ENCODE results near the gene MRPL46.

MRPL46 gene

DNA sequence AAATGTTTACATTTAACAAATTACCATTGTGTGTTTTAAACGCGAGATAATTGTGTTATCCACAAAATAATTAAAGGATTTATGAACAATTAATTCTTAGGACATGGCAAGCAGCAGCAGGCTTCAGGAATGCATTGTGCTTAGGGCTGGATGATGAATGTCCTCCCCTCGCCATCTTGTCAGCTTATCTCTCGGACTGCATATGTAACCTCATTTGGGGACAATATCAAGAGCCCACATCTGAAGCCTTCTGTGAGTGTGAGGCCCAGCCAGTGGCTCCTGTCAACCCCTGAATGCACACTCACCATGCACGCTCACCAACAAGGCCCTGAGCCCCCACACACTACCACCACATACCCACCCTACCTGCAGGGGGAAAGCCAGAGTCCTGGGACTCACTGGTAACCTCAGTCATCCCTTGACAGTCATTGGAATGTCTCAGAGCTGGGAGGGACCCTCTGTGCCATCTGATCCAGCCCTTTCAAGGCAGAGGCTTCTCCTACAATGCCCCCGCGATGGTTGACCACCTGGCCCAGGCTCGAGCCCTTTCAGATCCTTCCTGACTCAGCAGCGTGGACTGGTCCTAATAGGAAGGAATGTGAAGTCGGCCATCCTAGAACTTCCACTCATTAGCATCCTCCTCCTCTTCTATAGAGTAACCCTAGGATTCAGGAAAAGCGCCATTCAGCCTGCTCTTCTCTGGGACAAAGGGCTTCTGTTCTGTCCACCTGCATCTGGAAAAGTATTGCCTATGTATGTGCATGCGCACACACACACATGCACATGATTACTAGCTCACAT lies 38.2 kb downstream of the MRPL46 start:
- Histone ChIP-seq H3K79me2 (ENCODE audit: insufficient read depth, low read length) (no peaks in the 10 kb centered on the region), H3K27me3 (ENCODE audit: insufficient read depth, low read length, poor library complexity, severe bottlenecking) (no peaks in the 10 kb centered on the region), H3K4me3 (ENCODE audit: low read length, poor library complexity, severe bottlenecking) (no peak overlapping the region)

GRCh38 chr15:88428053-88428452 lies 39.1 kb downstream of the MRPL46 start:
- H3K4me3 ChIP-seq (ENCODE audit: low read length, poor library complexity, severe bottlenecking) = no peak overlapping the region
- H3K27me3 ChIP-seq (ENCODE audit: insufficient read depth, low read length, poor library complexity, severe bottlenecking) = no peaks in the 10 kb centered on the region
- H3K9ac ChIP-seq (ENCODE audit: low read depth, low read length, poor library complexity, severe bottlenecking) = no peak overlapping the region
- no peaks in the 10 kb centered on the region for H4K20me1 ChIP-seq (ENCODE audit: insufficient read depth, low read length, poor library complexity, severe bottlenecking)
- no peaks in the 10 kb centered on the region for H3K9me3 ChIP-seq (ENCODE audit: insufficient read depth, low read depth, low read length)
- no peaks in the 10 kb centered on the region for H3K36me3 ChIP-seq (ENCODE audit: insufficient read depth, low read length)
- no peak overlapping the region for H3K4me2 ChIP-seq (ENCODE audit: low read depth, low read length, poor library complexity, severe bottlenecking)
- TF ChIP-seq EZH2phosphoT487 (IDR thresholded peaks at IDR 0.05; ENCODE audit: borderline replicate concordance) (no peak), CTCF (conservative IDR thresholded peaks at IDR 0.05; ENCODE audit: low read length) (no peak)
- no peaks in the 10 kb centered on the region for H3K4me1 ChIP-seq (ENCODE audit: insufficient read depth, low read length, poor library complexity, severe bottlenecking)
- no peak overlapping the region for H2AFZ ChIP-seq (ENCODE audit: low read length)
- H3K79me2 ChIP-seq (ENCODE audit: insufficient read depth, low read length) = no peaks in the 10 kb centered on the region
- no peaks in the 10 kb centered on the region for H3K9me2 ChIP-seq (replicated peaks; ENCODE audit: low read depth, low read length)
- no peaks in the 10 kb centered on the region for H3F3A ChIP-seq (ENCODE audit: low read depth)

More for the DNA sequence above, 38.2 kb downstream of the MRPL46 start:
- Histone ChIP-seq H3K4me1 (ENCODE audit: insufficient read depth, low read length, poor library complexity, severe bottlenecking) (no peaks in the 10 kb centered on the region), H2AFZ (ENCODE audit: low read length) (no peak overlapping the region), H3K36me3 (ENCODE audit: insufficient read depth, low read length) (no peaks in the 10 kb centered on the region), H3K9ac (ENCODE audit: low read depth, low read length, poor library complexity, severe bottlenecking) (no peak overlapping the region), H3K9me2 (replicated peaks; ENCODE audit: low read depth, low read length) (no peaks in the 10 kb centered on the region), H3F3A (ENCODE audit: low read depth) (no peaks in the 10 kb centered on the region), H3K9me3 (ENCODE audit: insufficient read depth, low read depth, low read length) (no peaks in the 10 kb centered on the region), H3K4me2 (ENCODE audit: low read depth, low read length, poor library complexity, severe bottlenecking) (no peak overlapping the region), H4K20me1 (ENCODE audit: insufficient read depth, low read length, poor library complexity, severe bottlenecking) (no peaks in the 10 kb centered on the region)
- no peak for TF ChIP-seq EZH2phosphoT487 (IDR thresholded peaks at IDR 0.05; ENCODE audit: borderline replicate concordance)
- no peak for TF ChIP-seq CTCF (conservative IDR thresholded peaks at IDR 0.05; ENCODE audit: low read length)

DNA sequence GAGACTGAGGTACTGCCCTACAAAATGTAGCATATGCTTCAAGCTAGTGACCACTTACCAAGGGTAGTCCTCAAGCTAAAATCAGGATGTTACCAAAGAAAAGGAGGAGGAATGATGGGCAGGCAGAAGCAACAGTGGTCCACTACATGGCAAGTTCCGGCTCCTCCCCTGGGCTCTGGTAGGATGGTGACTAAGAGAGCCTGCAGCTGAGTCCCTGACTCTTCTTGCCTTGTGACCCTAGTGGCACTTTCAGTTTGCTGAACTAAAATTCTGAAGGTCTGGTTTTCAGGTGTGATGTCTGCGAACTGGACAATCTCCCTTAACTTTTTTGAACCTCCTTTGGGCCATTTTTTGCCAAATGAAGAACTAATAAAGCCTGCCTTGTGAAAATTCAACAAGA lies 40.9 kb downstream of the MRPL46 start:
- Histone ChIP-seq H3K4me2 (ENCODE audit: low read depth, low read length, poor library complexity, severe bottlenecking) (no peak overlapping the region), H3K9me2 (replicated peaks; ENCODE audit: low read depth, low read length) (no peaks in the 10 kb centered on the region), H4K20me1 (ENCODE audit: insufficient read depth, low read length, poor library complexity, severe bottlenecking) (no peaks in the 10 kb centered on the region), H3K36me3 (ENCODE audit: insufficient read depth, low read length) (no peaks in the 10 kb centered on the region), H3K9ac (ENCODE audit: low read depth, low read length, poor library complexity, severe bottlenecking) (no peak overlapping the region), H2AFZ (ENCODE audit: low read length) (peak overlapping the region; percentile 47; the same call in 1 of the 2 replicates), H3K9me3 (ENCODE audit: insufficient read depth, low read depth, low read length) (no peaks in the 10 kb centered on the region), H3K27me3 (ENCODE audit: insufficient read depth, low read length, poor library complexity, severe bottlenecking) (no peaks in the 10 kb centered on the region), H3K4me3 (ENCODE audit: low read length, poor library complexity, severe bottlenecking) (no peak overlapping the region), H3K4me1 (ENCODE audit: insufficient read depth, low read length, poor library complexity, severe bottlenecking) (no peaks in the 10 kb centered on the region), H3F3A (ENCODE audit: low read depth) (no peaks in the 10 kb centered on the region), H3K79me2 (ENCODE audit: insufficient read depth, low read length) (no peaks in the 10 kb centered on the region)
- TF ChIP-seq CTCF (conservative IDR thresholded peaks at IDR 0.05; ENCODE audit: low read length) (no peak), EZH2phosphoT487 (IDR thresholded peaks at IDR 0.05; ENCODE audit: borderline replicate concordance) (no peak)

Data from Loucy (cell line).